GM19035 (cell line): Measurements from ENCODE around the gene NUP210L.

Experiments used
- ATAC-seq: cut with Tn5 transposase; IDR thresholded peaks from one replicate; pipeline ENCODE4 v1.9.1; 2021; ENCODE audit not compliant: unreplicated experiment

The NUP210L gene

DNA sequence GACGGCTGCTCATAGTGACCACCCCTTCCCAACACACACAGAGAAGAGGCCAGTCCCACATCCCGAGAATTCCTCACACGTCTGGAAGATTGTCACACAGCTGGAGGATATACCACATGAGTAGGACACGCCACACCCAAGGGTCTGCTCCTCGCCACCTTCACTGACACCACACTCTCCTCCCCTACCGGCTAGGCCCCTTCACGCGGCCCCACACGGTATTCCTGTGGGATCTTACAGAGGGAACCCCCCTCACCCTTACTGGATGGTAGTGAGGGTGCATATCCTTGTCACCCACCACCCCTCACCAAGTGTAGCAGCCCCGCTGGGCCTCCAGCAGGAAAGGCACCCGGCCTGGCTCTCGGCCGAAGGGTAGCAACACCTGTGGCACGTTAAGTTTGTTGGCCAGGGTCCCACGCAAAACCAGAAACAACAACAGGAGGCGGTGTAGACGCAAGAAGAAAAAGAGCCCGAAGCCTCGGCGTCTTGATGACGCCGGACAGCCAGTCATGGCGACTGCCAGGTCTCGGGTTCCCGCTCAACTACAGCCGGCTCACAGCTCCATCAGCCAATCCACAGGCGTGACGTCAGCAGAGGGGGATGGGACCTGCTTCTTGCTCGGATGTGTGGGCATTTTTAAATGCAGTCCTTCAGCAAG is at the start of gene NUP210L:
NUP210L (minus strand) TSS at position 540 of the 658 bp plus-strand sequence.
- no peak for ATAC-seq

- no peak for ATAC-seq
These were observed 44.6 kb upstream of the NUP210L start for GRCh38 chr1:154199563-154199879.

GRCh38 chr1:154198756-154199562 is 44.1 kb upstream of the NUP210L start:
- no peak for ATAC-seq

DNA sequence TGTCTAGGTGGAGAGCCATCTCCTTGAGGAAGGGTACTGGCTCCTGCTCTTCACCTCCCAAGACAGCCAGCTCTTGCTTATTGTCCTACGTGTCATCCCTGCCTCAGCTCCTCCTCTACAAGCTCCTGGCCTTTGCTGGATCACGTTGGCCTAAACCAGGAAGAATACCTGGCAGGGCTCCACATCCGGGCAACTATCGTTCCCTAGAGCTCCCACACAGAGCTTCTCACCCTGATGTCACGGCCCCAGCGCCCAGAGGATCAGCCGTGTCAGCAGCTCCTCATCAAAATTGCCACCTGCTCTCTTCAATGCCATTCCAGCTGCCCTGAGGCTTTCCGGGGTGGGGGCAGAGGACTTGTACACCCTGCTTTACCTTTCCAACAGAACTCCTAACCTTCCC is 38.9 kb upstream of the NUP210L start:
- no peak for ATAC-seq

GRCh38 chr1:154192476-154192875 is 37.6 kb upstream of the NUP210L start:
- no peak for ATAC-seq

DNA sequence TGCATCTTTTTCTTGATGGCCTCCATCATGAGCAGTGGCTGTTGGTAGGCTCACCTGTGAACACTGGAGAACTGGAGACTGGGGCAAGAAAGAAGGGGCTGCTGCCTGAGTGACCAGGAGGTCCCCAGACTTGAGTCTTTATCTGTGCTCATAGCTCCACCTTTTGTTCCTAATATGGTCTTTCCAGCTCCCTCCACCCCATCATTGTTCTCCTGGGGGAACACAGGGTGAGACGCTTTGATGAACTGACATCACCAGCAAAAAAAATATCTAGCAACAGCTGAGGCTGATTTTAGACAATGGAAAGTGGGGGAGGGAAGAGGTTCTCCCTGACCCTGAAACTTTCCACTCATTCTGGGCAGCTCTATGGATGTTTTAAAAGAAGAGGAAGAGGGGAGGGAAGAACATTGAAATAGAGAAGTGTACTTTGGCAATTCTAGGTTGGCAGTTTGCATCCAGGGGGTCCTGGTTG is 37.2 kb upstream of the NUP210L start, which contains the start of gene TPM3:
TPM3 (minus strand) TSS at position 111 of the 472 bp plus-strand sequence; CDS start at position 29, 82 bp downstream.
- no peak for ATAC-seq

- no peak for ATAC-seq
These were observed 35.7 kb upstream of the NUP210L start for GRCh38 chr1:154190550-154190949.

- ATAC-seq = no peak
These were observed 32.1 kb upstream of the NUP210L start for GRCh38 chr1:154186852-154187501.

- ATAC-seq = no peak
These were observed 31.3 kb upstream of the NUP210L start for GRCh38 chr1:154186177-154186576.

- ATAC-seq = peak; percentile 79
These were observed 28.4 kb upstream of the NUP210L start for GRCh38 chr1:154183046-154183915.

DNA sequence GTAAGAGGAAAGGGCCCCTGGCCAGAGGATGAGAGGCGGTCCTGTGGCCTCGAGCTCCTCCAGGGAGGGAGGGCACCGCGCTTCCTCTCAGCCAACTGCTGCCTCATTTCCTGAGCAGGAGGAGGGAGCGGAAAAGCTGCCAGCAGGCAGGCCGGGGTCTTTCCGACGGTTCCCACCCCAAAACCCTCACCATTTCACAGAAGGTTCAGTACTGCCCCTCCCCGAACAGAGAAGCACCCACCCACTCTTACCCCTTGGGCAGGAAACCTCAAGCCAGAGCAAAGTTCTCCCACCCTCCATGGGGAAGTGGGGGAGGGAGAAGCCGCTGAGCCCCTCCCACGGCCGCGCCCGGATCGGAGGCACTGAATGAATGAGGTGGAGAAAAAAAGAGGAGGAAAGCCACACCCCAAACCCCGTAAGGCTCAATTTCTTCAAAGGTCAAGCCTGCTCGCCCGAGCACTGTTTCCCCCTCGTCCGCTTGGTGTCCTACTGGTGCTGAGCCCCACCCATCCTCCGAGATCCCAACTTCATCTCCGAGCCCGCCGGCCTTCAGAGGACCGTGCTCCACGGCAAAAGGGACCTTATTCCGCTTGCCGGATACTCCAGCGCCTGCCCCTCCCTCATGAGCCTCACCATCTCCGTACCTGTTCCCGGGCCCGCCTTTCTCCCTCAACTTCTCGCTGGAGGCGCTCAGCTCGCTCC is 27.6 kb upstream of the NUP210L start:
- ATAC-seq = peak; percentile 41

DNA sequence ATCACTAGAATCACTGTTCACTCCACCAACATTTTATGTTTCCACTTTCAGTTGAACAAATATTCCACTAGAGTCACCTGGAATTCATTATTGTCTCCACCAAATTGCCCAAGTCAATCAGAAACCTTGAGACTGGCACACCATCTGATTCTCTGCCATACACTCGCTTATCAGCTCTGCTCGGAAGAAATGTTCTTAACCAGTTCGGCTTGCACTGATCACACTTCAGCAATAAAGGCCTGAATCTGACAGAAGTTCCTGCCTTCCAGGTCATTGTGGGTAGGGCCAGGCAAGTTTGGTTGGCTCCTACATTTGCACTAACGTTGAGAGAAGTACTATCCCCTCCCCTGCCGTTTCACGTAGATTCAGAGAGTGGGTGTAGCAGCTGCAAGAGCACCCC is 27.1 kb upstream of the NUP210L start:
- ATAC-seq = no peak

DNA sequence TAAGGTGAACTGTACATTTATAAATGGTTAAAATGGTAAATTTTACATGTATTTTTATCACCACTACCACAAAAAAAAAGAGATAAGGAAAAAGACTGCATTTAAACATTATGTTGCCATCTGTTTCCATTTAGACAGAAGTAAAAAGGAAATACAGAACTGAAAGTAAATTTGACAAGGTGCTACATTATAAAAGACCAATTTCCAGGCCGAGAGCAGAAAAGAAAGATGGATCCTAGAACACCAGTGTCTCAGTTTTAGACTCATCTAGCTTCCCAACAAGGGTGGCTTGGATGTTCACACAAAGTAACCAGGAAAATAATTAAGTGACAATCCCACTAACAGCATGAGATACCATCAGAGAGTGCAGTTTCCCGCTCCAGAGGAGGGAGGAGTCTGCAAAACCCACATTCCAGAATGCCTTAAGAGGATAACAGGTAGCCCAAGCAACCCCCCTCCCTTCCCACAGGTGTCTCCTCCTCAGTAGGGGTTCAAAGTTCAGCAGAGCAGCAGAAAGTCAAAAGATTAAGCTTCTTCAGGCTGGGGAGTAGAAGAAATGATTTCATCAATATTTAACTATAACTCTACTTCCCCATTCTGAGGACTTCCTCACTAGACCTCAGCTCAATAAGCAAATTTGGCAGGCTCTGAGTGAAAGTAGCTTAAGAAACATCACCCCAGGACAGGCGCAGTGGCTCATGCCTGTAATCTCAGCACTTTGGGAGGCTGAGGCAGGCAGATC is 25.2 kb upstream of the NUP210L start:
- no peak for ATAC-seq

- ATAC-seq = no peak
These were observed 24.3 kb upstream of the NUP210L start for GRCh38 chr1:154178911-154179811.

DNA sequence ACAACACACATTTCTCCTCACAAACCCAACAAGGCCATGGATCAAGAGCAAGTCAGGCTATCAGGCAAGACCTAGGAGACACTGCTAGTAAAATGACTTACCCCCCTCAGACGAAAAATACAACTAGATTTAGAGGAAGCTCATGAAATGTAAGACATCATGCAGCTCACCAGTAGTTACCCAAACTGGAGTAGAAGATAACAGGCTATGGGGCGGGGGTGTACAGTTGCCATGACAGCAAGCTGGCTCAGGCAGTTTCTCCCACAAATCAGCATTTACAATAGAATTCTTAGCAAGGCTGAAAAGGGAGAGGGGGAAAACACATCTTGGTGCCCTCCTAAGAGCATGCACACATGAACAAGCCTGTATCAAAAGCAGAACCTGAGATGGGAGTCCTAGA is 23.1 kb upstream of the NUP210L start:
- ATAC-seq = no peak

GRCh38 chr1:154176337-154176736 is 21.5 kb upstream of the NUP210L start:
- ATAC-seq = no peak

DNA sequence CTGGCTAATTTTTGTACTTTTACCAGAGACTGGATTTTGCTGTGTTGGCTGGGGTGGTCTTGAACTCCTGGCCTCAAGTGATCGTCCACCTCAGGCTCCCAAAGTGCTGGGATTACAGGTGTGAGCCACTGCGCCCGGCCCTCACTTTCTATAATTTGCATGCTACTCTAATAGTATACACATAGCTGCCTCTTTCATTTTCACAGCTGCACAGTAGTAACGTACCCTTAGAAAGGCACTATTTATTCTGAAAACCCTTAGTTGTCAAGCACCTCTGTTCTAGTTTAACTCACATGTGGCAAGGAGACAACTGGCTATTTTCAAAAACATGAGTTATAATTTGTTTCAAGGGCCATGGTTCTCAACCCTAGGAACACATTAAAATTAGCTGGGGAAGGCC is 19.8 kb upstream of the NUP210L start:
- ATAC-seq = no peak

DNA sequence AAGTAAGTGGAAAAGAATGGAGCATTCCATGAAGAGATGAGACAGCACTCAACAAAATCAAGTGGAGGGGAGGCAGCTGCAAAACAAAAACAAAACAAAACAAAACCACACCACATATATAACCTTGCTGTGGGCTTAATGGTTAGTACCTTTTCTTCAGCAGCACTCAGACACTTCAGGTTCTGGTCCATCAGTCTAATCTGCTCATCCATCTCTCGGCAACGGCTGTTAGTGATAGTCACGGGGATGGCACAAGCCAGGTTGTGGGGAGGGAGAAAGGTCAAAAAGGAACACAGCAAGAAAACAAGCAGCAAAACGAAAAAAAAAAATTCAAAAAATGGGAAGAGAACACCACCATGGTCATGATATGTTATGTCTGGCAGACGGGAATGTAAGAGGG is 17.0 kb upstream of the NUP210L start:
- no peak for ATAC-seq

GRCh38 chr1:154171223-154171583 is 16.3 kb upstream of the NUP210L start:
- ATAC-seq = no peak
